Chondrocyte (in vitro differentiated cells): ENCODE data around the gene AKT3. TPM values are rescaled to one million over a fixed set of nuclear protein-coding genes. Genes with fewer than 3 reads are reported as not detected.

Source experiments
- DNase-seq: peaks from one replicate; pipeline ENCODE4 v3.0.0; 2021; ENCODE audit warnings: mixed read lengths, low spot score
- H3K27ac Mint-ChIP-seq: one replicate; pipeline ENCODE4 v1.8.0; 2021; ENCODE audit warnings: mild to moderate bottlenecking, moderate library complexity, mixed read lengths; ENCODE audit not compliant: unreplicated experiment
- H3K27me3 Mint-ChIP-seq: 2 replicates; pipeline ENCODE4 v1.8.0; 2021; ENCODE audit warnings: low read depth, mixed read lengths
- H3K36me3 Mint-ChIP-seq: 2 replicates; pipeline ENCODE4 v1.8.0; 2021; ENCODE audit warnings: low read depth, mixed read lengths
- H3K4me1 Mint-ChIP-seq: 2 replicates; pipeline ENCODE4 v1.8.0; 2021; ENCODE audit warnings: low read depth, mild to moderate bottlenecking, mixed read lengths
- H3K4me3 Mint-ChIP-seq: one replicate; pipeline ENCODE4 v1.8.0; 2021; ENCODE audit warnings: mild to moderate bottlenecking, moderate library complexity, mixed read lengths; ENCODE audit not compliant: unreplicated experiment
- H3K9me3 Mint-ChIP-seq: 2 replicates; pipeline ENCODE4 v1.8.0; 2021; ENCODE audit warnings: low read depth, mixed read lengths
- CTCF ChIP-seq: fragments of 200-600 bp; sonication (generic); IDR thresholded peaks from 2 replicates; pipeline ENCODE4 v1.5.0; 2021; ENCODE audit warnings: antibody characterized with exemption, mild to moderate bottlenecking, moderate library complexity
- total RNA-seq: library from RNA; stranded (reverse); gene quantifications from 3 replicates; pipeline ENCODE4 v1.2.1, GENCODE V29; 2021

Gene AKT3
- total RNA-seq, 1 donor from 2014 or later: 111 TPM

GRCh38 chr1:243725075-243725474, 125.0 kb downstream of the AKT3 start:
- H3K27me3 Mint-ChIP-seq: no peaks in the 10 kb centered on the region
- TF ChIP-seq CTCF: no peak
- no peak for DNase-seq
- H3K9me3 Mint-ChIP-seq: no peaks in the 10 kb centered on the region
- H3K4me3 Mint-ChIP-seq: no peak overlapping the region
- peak overlapping the region; percentile 64 for H3K27ac Mint-ChIP-seq
- peaks cover 50% of the 10 kb centered on the region for H3K4me1 Mint-ChIP-seq
- peaks cover under 1% of the 10 kb centered on the region for H3K36me3 Mint-ChIP-seq

GRCh38 chr1:243723458-243724043, 126.5 kb downstream of the AKT3 start:
- Mint-ChIP-seq H3K36me3 (no peaks in the 10 kb centered on the region), H3K9me3 (no peaks in the 10 kb centered on the region), H3K4me3 (no peak overlapping the region), H3K27ac (peak overlapping the region; percentile 73), H3K4me1 (peaks cover 65% of the 10 kb centered on the region), H3K27me3 (no peaks in the 10 kb centered on the region)
- no peak for DNase-seq
- TF ChIP-seq CTCF: no peak

- no peak for TF ChIP-seq CTCF
- peaks cover 70% of the 10 kb centered on the region for H3K4me1 Mint-ChIP-seq
- peak overlapping the region; percentile 32 for H3K27ac Mint-ChIP-seq
- H3K4me3 Mint-ChIP-seq: no peak overlapping the region
- H3K36me3 Mint-ChIP-seq: no peaks in the 10 kb centered on the region
- no peaks in the 10 kb centered on the region for H3K27me3 Mint-ChIP-seq
- no peaks in the 10 kb centered on the region for H3K9me3 Mint-ChIP-seq
- no peak for DNase-seq
Observed at GRCh38 chr1:243723050-243723449, 127.0 kb downstream of the AKT3 start.

GRCh38 chr1:243719476-243719875, 130.6 kb downstream of the AKT3 start:
- H3K27me3 Mint-ChIP-seq: no peaks in the 10 kb centered on the region
- DNase-seq: no peak
- peak overlapping the region; percentile 5 for H3K4me3 Mint-ChIP-seq
- H3K4me1 Mint-ChIP-seq: peaks cover 67% of the 10 kb centered on the region
- no peaks in the 10 kb centered on the region for H3K36me3 Mint-ChIP-seq
- H3K27ac Mint-ChIP-seq: peak overlapping the region; percentile 55
- no peaks in the 10 kb centered on the region for H3K9me3 Mint-ChIP-seq
- TF ChIP-seq CTCF: no peak

- no peak overlapping the region for H3K4me3 Mint-ChIP-seq
- TF ChIP-seq CTCF: no peak
- no peaks in the 10 kb centered on the region for H3K36me3 Mint-ChIP-seq
- H3K27ac Mint-ChIP-seq: peak overlapping the region; percentile 55
- H3K27me3 Mint-ChIP-seq: no peaks in the 10 kb centered on the region
- H3K9me3 Mint-ChIP-seq: no peaks in the 10 kb centered on the region
- H3K4me1 Mint-ChIP-seq: peaks cover 65% of the 10 kb centered on the region
- DNase-seq: no peak
Observed at GRCh38 chr1:243718893-243719292, 131.2 kb downstream of the AKT3 start.
